Measurements from ENCODE around the gene RIPOR1.
A peak's percentile ranks its signal among the peaks of the same experiment; 100 is the strongest.
"Not testable (repeated sequence)": the region's sequence is repeated elsewhere in the genome, so short reads cannot be mapped to it uniquely, and the experiment has no call there.

Gene RIPOR1

GRCh38 chr16:67530013-67530939, 1.6 kb downstream of the RIPOR1 start:
- peak overlapping the region; percentile 81 for H3K9ac ChIP-seq (ENCODE audit: insufficient read length, low read depth)
- H3K4me1 ChIP-seq (ENCODE audit: insufficient read depth, insufficient read length) = peaks cover 22% of the 10 kb centered on the region
- H3K4me3 ChIP-seq (ENCODE audit: insufficient read length, low read depth) = peak overlapping the region; percentile 36
- no peaks in the 10 kb centered on the region for H3K9me3 ChIP-seq (ENCODE audit: insufficient read depth, low read length)
- no peak for DNase-seq (ENCODE audit: low read depth, low spot score)
- H3K27me3 ChIP-seq (ENCODE audit: insufficient read depth, insufficient read length) = peaks cover 34% of the 10 kb centered on the region
- no peak for TF ChIP-seq YY1 (IDR thresholded peaks at IDR 0.05; ENCODE audit: insufficient read depth, insufficient read length)
- no peak for TF ChIP-seq SUZ12 (IDR thresholded peaks at IDR 0.05; ENCODE audit: extremely low read depth, insufficient read depth, insufficient read length)
- TF ChIP-seq ZNF274 (IDR thresholded peaks at IDR 0.05; ENCODE audit: low read depth, low read length) = no peak
- peaks cover 13% of the 10 kb centered on the region for H3K36me3 ChIP-seq (ENCODE audit: insufficient read depth, insufficient read length, low read length)

- Histone ChIP-seq H3K9me3 (ENCODE audit: insufficient read depth, low read length) (no peaks in the 10 kb centered on the region), H3K4me3 (ENCODE audit: insufficient read length, low read depth) (no peak overlapping the region), H3K9ac (ENCODE audit: insufficient read length, low read depth) (peak overlapping the region; percentile 81), H3K36me3 (ENCODE audit: insufficient read depth, insufficient read length, low read length) (peaks cover 13% of the 10 kb centered on the region), H3K27me3 (ENCODE audit: insufficient read depth, insufficient read length) (peaks cover 43% of the 10 kb centered on the region), H3K4me1 (ENCODE audit: insufficient read depth, insufficient read length) (peaks cover 15% of the 10 kb centered on the region)
- TF ChIP-seq SUZ12 (IDR thresholded peaks at IDR 0.05; ENCODE audit: extremely low read depth, insufficient read depth, insufficient read length) (no peak), YY1 (IDR thresholded peaks at IDR 0.05; ENCODE audit: insufficient read depth, insufficient read length) (no peak), ZNF274 (IDR thresholded peaks at IDR 0.05; ENCODE audit: low read depth, low read length) (no peak)
- no peak for DNase-seq (ENCODE audit: low read depth, low spot score)
These were observed 2.6 kb downstream of the RIPOR1 start for GRCh38 chr16:67531247-67531646.

GRCh38 chr16:67533024-67533560, 4.5 kb downstream of the RIPOR1 start:
- no peak overlapping the region for H3K4me3 ChIP-seq (ENCODE audit: insufficient read length, low read depth)
- peaks cover 13% of the 10 kb centered on the region for H3K36me3 ChIP-seq (ENCODE audit: insufficient read depth, insufficient read length, low read length)
- TF ChIP-seq ZNF274 (IDR thresholded peaks at IDR 0.05; ENCODE audit: low read depth, low read length) (no peak), SUZ12 (IDR thresholded peaks at IDR 0.05; ENCODE audit: extremely low read depth, insufficient read depth, insufficient read length) (no peak), YY1 (IDR thresholded peaks at IDR 0.05; ENCODE audit: insufficient read depth, insufficient read length) (no peak)
- H3K9ac ChIP-seq (ENCODE audit: insufficient read length, low read depth) = no peak overlapping the region
- H3K27me3 ChIP-seq (ENCODE audit: insufficient read depth, insufficient read length) = peaks cover 50% of the 10 kb centered on the region
- DNase-seq (ENCODE audit: low read depth, low spot score) = no peak
- peaks cover 12% of the 10 kb centered on the region for H3K4me1 ChIP-seq (ENCODE audit: insufficient read depth, insufficient read length)
- no peaks in the 10 kb centered on the region for H3K9me3 ChIP-seq (ENCODE audit: insufficient read depth, low read length)

GRCh38 chr16:67533987-67534386, 5.4 kb downstream of the RIPOR1 start:
- H3K4me3 ChIP-seq (ENCODE audit: insufficient read length, low read depth); H3K9me3 ChIP-seq (ENCODE audit: insufficient read depth, low read length); DNase-seq (ENCODE audit: low read depth, low spot score); H3K9ac ChIP-seq (ENCODE audit: insufficient read length, low read depth): not testable (repeated sequence)
- Histone ChIP-seq H3K4me1 (ENCODE audit: insufficient read depth, insufficient read length) (peaks cover 12% of the 10 kb centered on the region), H3K36me3 (ENCODE audit: insufficient read depth, insufficient read length, low read length) (peaks cover 14% of the 10 kb centered on the region), H3K27me3 (ENCODE audit: insufficient read depth, insufficient read length) (peaks cover 55% of the 10 kb centered on the region)

GRCh38 chr16:67534431-67534830, 5.8 kb downstream of the RIPOR1 start:
- TF ChIP-seq ZNF274 (IDR thresholded peaks at IDR 0.05; ENCODE audit: low read depth, low read length) = no peak
- no peak for TF ChIP-seq SUZ12 (IDR thresholded peaks at IDR 0.05; ENCODE audit: extremely low read depth, insufficient read depth, insufficient read length)
- no peak for TF ChIP-seq YY1 (IDR thresholded peaks at IDR 0.05; ENCODE audit: insufficient read depth, insufficient read length)
- Histone ChIP-seq H3K9me3 (ENCODE audit: insufficient read depth, low read length) (no peaks in the 10 kb centered on the region), H3K27me3 (ENCODE audit: insufficient read depth, insufficient read length) (peaks cover 52% of the 10 kb centered on the region), H3K4me1 (ENCODE audit: insufficient read depth, insufficient read length) (peaks cover 15% of the 10 kb centered on the region), H3K4me3 (ENCODE audit: insufficient read length, low read depth) (no peak overlapping the region), H3K36me3 (ENCODE audit: insufficient read depth, insufficient read length, low read length) (peaks cover 19% of the 10 kb centered on the region), H3K9ac (ENCODE audit: insufficient read length, low read depth) (no peak overlapping the region)
- no peak for DNase-seq (ENCODE audit: low read depth, low spot score)

- peaks cover 18% of the 10 kb centered on the region for H3K4me1 ChIP-seq (ENCODE audit: insufficient read depth, insufficient read length)
- H3K36me3 ChIP-seq (ENCODE audit: insufficient read depth, insufficient read length, low read length) = peaks cover 26% of the 10 kb centered on the region
These were observed 6.6 kb downstream of the RIPOR1 start for GRCh38 chr16:67535201-67535600.

GRCh38 chr16:67537270-67537635, 8.6 kb downstream of the RIPOR1 start:
- DNase-seq (ENCODE audit: low read depth, low spot score) = no peak
- Histone ChIP-seq H3K27me3 (ENCODE audit: insufficient read depth, insufficient read length) (peaks cover 33% of the 10 kb centered on the region), H3K4me1 (ENCODE audit: insufficient read depth, insufficient read length) (peaks cover 22% of the 10 kb centered on the region), H3K4me3 (ENCODE audit: insufficient read length, low read depth) (peak overlapping the region; percentile 68), H3K9me3 (ENCODE audit: insufficient read depth, low read length) (no peaks in the 10 kb centered on the region), H3K9ac (ENCODE audit: insufficient read length, low read depth) (peak overlapping the region; percentile 85), H3K36me3 (ENCODE audit: insufficient read depth, insufficient read length, low read length) (peaks cover 36% of the 10 kb centered on the region)
- TF ChIP-seq YY1 (IDR thresholded peaks at IDR 0.05; ENCODE audit: insufficient read depth, insufficient read length) = no peak
- no peak for TF ChIP-seq ZNF274 (IDR thresholded peaks at IDR 0.05; ENCODE audit: low read depth, low read length)
- no peak for TF ChIP-seq SUZ12 (IDR thresholded peaks at IDR 0.05; ENCODE audit: extremely low read depth, insufficient read depth, insufficient read length)

More at GRCh38 chr16:67535201-67535600, 6.6 kb downstream of the RIPOR1 start:
- peaks cover 50% of the 10 kb centered on the region for H3K27me3 ChIP-seq (ENCODE audit: insufficient read depth, insufficient read length)
- DNase-seq (ENCODE audit: low read depth, low spot score) = no peak
- TF ChIP-seq YY1 (IDR thresholded peaks at IDR 0.05; ENCODE audit: insufficient read depth, insufficient read length) = no peak
- no peak for TF ChIP-seq ZNF274 (IDR thresholded peaks at IDR 0.05; ENCODE audit: low read depth, low read length)
- TF ChIP-seq SUZ12 (IDR thresholded peaks at IDR 0.05; ENCODE audit: extremely low read depth, insufficient read depth, insufficient read length) = no peak
- H3K9ac ChIP-seq (ENCODE audit: insufficient read length, low read depth) = no peak overlapping the region
- no peaks in the 10 kb centered on the region for H3K9me3 ChIP-seq (ENCODE audit: insufficient read depth, low read length)
- no peak overlapping the region for H3K4me3 ChIP-seq (ENCODE audit: insufficient read length, low read depth)

All from NT2/D1 (cell line).